GM12891 (cell line): ENCODE results near the gene ARID1B.

Experiments
- PAX5 ChIP-seq: IDR thresholded peaks from 2 replicates; pipeline ENCODE4 v1.6.1; 2011; ENCODE audit warnings: low read length, moderate library complexity, mild to moderate bottlenecking; ENCODE audit not compliant: insufficient read depth, severe bottlenecking
- POLR2A ChIP-seq: IDR thresholded peaks from 2 replicates; pipeline ENCODE4 v1.6.1; 2011; ENCODE audit warnings: low read depth, low read length, control low read depth
- POLR2AphosphoS5 ChIP-seq: IDR thresholded peaks from 2 replicates; pipeline ENCODE4 v1.6.1; 2011; ENCODE audit warnings: low read depth, low read length, control low read depth

DNA sequence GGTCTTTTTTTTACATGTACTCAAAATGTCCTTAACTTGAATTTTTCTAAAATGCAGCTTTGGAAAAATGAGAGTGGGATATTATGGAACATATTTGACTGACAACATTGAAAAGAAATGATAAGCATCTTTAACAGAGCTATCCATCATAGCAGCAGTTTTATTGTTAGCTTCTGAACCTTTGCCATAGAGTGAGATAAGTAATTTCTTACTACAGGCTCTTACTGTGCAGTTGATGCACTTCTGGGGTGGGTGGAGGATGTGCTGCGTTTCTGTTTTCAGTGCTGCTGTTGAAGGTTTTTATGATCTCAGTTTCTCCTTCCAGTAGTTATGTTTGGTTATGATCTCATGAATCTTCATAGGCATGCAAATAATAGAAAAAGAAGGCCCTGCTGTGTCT, 279.1 kb downstream of the ARID1B start:
- TF ChIP-seq POLR2A (no peak), POLR2AphosphoS5 (no peak), PAX5 (no peak)
